IMR-90 (cell line): Measurements from ENCODE around the gene ST6GALNAC4. TPM values are rescaled to one million over a fixed set of nuclear protein-coding genes. Genes with fewer than 3 reads are reported as not detected.
"Not testable (repeated sequence)": the region's sequence is repeated elsewhere in the genome, so short reads cannot be mapped to it uniquely, and the experiment has no call there.

ENCODE experiments used
- ATAC-seq: fragments of 200-7000 bp; cut with Tn5 transposase; 2 replicates; pipeline ENCODE4 v1.9.1; 2020; ENCODE audit warnings: low read depth, mild to moderate bottlenecking, moderate library complexity
- BruUV-seq: library from RNA; stranded (reverse); fragments of 400-500 nt; replicated peaks from 2 replicates; lab custom pipeline; 2021; lab: Mats Ljungman, UMichigan
- CTCF ChIA-PET: fragments of 300-600 bp; formaldehyde crosslinking; extraction: SDS; loops from one replicate; lab custom pipeline; 2021; ENCODE audit warnings: antibody characterized with exemption; lab: Yijun Ruan, JAX
- POLR2A ChIA-PET: fragments of 300-600 bp; sonication (Branson Sonifier 250); formaldehyde crosslinking; loops from one replicate; lab custom pipeline; 2022; ENCODE audit warnings: antibody characterized with exemption; ENCODE audit not compliant: unreplicated experiment; lab: Charles Lee
- DNase-seq: peaks from one replicate; pipeline ENCODE4 v3.0.0; 2013
- H2AFZ ChIP-seq: replicated peaks from 2 replicates; pipeline ENCODE3; 2013; ENCODE audit warnings: low read length, mild to moderate bottlenecking; ENCODE audit not compliant: poor library complexity
- H2AK5ac ChIP-seq: 2 replicates; pipeline ENCODE4 v1.6.1; 2013; ENCODE audit warnings: low read depth, low read length, inconsistent platforms
- H2AK9ac ChIP-seq: replicated peaks from 2 replicates; pipeline ENCODE3; 2013; ENCODE audit warnings: mild to moderate bottlenecking, low read depth, low read length, moderate library complexity; ENCODE audit not compliant: poor library complexity
- H2BK120ac ChIP-seq: 2 replicates; pipeline ENCODE4 v1.6.1; 2013; ENCODE audit warnings: low read depth, low read length, inconsistent platforms
- H2BK15ac ChIP-seq: 3 replicates; pipeline ENCODE4 v1.6.1; 2013; ENCODE audit warnings: low read depth, low read length, inconsistent platforms
- H2BK20ac ChIP-seq: 2 replicates; pipeline ENCODE4 v1.6.1; 2013; ENCODE audit warnings: low read depth, mild to moderate bottlenecking, inconsistent platforms, low read length, moderate library complexity
- H2BK5ac ChIP-seq: 2 replicates; pipeline ENCODE4 v1.6.1; 2013; ENCODE audit warnings: mild to moderate bottlenecking, low read depth, low read length, inconsistent platforms; ENCODE audit not compliant: poor library complexity, severe bottlenecking
- H3K14ac ChIP-seq: replicated peaks from 2 replicates; pipeline ENCODE4 v1.6.1; 2013; ENCODE audit warnings: low read depth, low read length, inconsistent platforms
- H3K18ac ChIP-seq: 2 replicates; pipeline ENCODE4 v1.6.1; 2013; ENCODE audit warnings: low read depth, low read length, control low read depth
- H3K23ac ChIP-seq: 2 replicates; pipeline ENCODE4 v1.6.1; 2013; ENCODE audit warnings: low read depth, low read length, inconsistent platforms
- H3K27ac ChIP-seq: 2 replicates; pipeline ENCODE4 v1.5.1; 2013; ENCODE audit warnings: mild to moderate bottlenecking, control low read depth, low read length; ENCODE audit not compliant: insufficient read depth
- H3K27me3 ChIP-seq: 2 replicates; pipeline ENCODE4 v1.6.1; 2013; ENCODE audit warnings: low read length; ENCODE audit not compliant: control insufficient read depth, insufficient read depth
- H3K36me3 ChIP-seq: 2 replicates; pipeline ENCODE4 v1.6.1; 2013; ENCODE audit warnings: low read length, mixed read lengths; ENCODE audit not compliant: control insufficient read depth, insufficient read depth
- H3K4ac ChIP-seq: 2 replicates; pipeline ENCODE4 v1.6.1; 2013; ENCODE audit warnings: low read depth, low read length, inconsistent platforms
- H3K4me1 ChIP-seq: 2 replicates; pipeline ENCODE4 v1.6.1; 2013; ENCODE audit warnings: low read length, mixed read lengths; ENCODE audit not compliant: control insufficient read depth, insufficient read depth
- H3K4me2 ChIP-seq: 2 replicates; pipeline ENCODE4 v1.6.1; 2013; ENCODE audit warnings: low read depth, mild to moderate bottlenecking, control low read depth, low read length, moderate library complexity
- H3K4me3 ChIP-seq: 2 replicates; pipeline ENCODE4 v1.5.1; 2013; ENCODE audit warnings: low read depth, mild to moderate bottlenecking, control low read depth, low read length, moderate library complexity; ENCODE audit not compliant: insufficient read depth
- H3K56ac ChIP-seq: 2 replicates; pipeline ENCODE4 v1.6.1; 2013; ENCODE audit warnings: low read length, inconsistent platforms; ENCODE audit not compliant: insufficient read depth; ENCODE audit errors: extremely low read depth
- H3K79me1 ChIP-seq, 2 experiments: 2 replicates each; pipeline ENCODE4 v1.6.1; 2013; ENCODE audit warnings: low read length in 2 of 2, inconsistent platforms in 1 of 2, low read depth in 1 of 2
- H3K9ac ChIP-seq: 2 replicates; pipeline ENCODE4 v1.6.1; 2013; ENCODE audit warnings: low read depth, low read length, control low read depth
- H3K9me1 ChIP-seq: 2 replicates; pipeline ENCODE4 v1.6.1; 2013; ENCODE audit warnings: low read length, inconsistent platforms; ENCODE audit not compliant: insufficient read depth
- H3K9me3 ChIP-seq: 2 replicates; pipeline ENCODE4 v1.6.1; 2013; ENCODE audit warnings: low read length; ENCODE audit not compliant: control insufficient read depth, insufficient read depth
- H4K20me1 ChIP-seq: 2 replicates; pipeline ENCODE4 v1.6.1; 2013; ENCODE audit warnings: low read length, inconsistent platforms; ENCODE audit not compliant: insufficient read depth
- H4K5ac ChIP-seq: 2 replicates; pipeline ENCODE4 v1.6.1; 2013; ENCODE audit warnings: mild to moderate bottlenecking, low read depth, low read length, control low read depth
- H4K8ac ChIP-seq, 2 experiments: 2 replicates each; pipeline ENCODE4 v1.6.1; 2013; ENCODE audit warnings: low read depth in 2 of 2, low read length in 2 of 2, control low read depth in 1 of 2, inconsistent platforms in 1 of 2
- H4K91ac ChIP-seq: 2 replicates; pipeline ENCODE4 v1.6.1; 2013; ENCODE audit warnings: low read depth, low read length, inconsistent platforms; ENCODE audit not compliant: insufficient read depth
- WGBS, 2 experiments: methylation state at CpG; one replicate each; pipeline versions ENCODE4 v1.1.5 to v1.1.7; 2013; ENCODE audit warnings: missing lambda C conversion rate in 2 of 2; ENCODE audit not compliant: insufficient read length in 1 of 2; ENCODE audit errors: extremely low coverage in 2 of 2; 5-methylcytosine and 5-hydroxymethylcytosine counted together
- dilution Hi-C: fragments of 300-500 bp; cut with HindIII; formaldehyde crosslinking; loops from one replicate; pipeline ENCODE4 v1.14.3; 2018; ENCODE audit warnings: low sequenced_read_pairs; ENCODE audit not compliant: unreplicated experiment
- in situ Hi-C: fragments of 300-500 bp; cut with MboI; formaldehyde crosslinking; loops from 3 replicates; pipeline ENCODE4 v1.14.3; 2019; ENCODE audit warnings: low sequenced_read_pairs, inconsistent platforms, mixed read lengths
- intact Hi-C: fragments of 100-400 bp; cut with micrococcal nuclease; formaldehyde crosslinking; loops from 2 replicates; pipeline ENCODE4 v1.10.0; 2022
- polyA plus RNA-seq, 3 experiments: library from polyadenylated mRNA; depleted of rRNA; stranded (reverse); fragments of >200 nt; gene quantifications; 2 replicates each; pipeline ENCODE4 v1.2.3, GENCODE V29; 2012; ENCODE audit warnings: low replicate concordance in 1 of 3
- total RNA-seq: library from RNA; depleted of rRNA; stranded (reverse); fragments of >200 nt; gene quantifications from 2 replicates; pipeline ENCODE4 v1.2.3, GENCODE V29; 2012

The ST6GALNAC4 gene
- total and polyA plus RNA-seq, 2 of the 4 experiments (the other 2 are of a cell fraction) = 12.5 to 32.9 TPM

GRCh38 chr9:127870153-127870491 is 46.7 kb downstream of the ST6GALNAC4 start:
- H4K5ac ChIP-seq, H2AK5ac ChIP-seq, H2BK20ac ChIP-seq, H2BK15ac ChIP-seq, H2AFZ ChIP-seq, BruUV-seq, H2BK120ac ChIP-seq, H4K20me1 ChIP-seq, H4K91ac ChIP-seq, H3K27ac ChIP-seq, in situ Hi-C loops, H3K4me2 ChIP-seq, dilution Hi-C loops, H3K9me1 ChIP-seq, H3K4ac ChIP-seq, H4K8ac ChIP-seq, H3K4me1 ChIP-seq, DNase-seq, H3K14ac ChIP-seq, H2BK5ac ChIP-seq, H3K27me3 ChIP-seq, H3K18ac ChIP-seq, H3K56ac ChIP-seq, H3K9me3 ChIP-seq, H3K4me3 ChIP-seq, H3K23ac ChIP-seq, ATAC-seq, H3K9ac ChIP-seq, POLR2A ChIA-PET, H3K79me1 ChIP-seq: not testable (repeated sequence)
- H3K36me3 ChIP-seq = peaks cover 33% of the 10 kb centered on the region
- WGBS, 2 experiments = 100% methylated on average over 4 of the region's 9 CpGs; no CpG with 5 or more reads in 1 of the 2 experiments
- peak overlapping the region; percentile 31 for H2AK9ac ChIP-seq
- CTCF ChIA-PET = interaction anchor here (0.7 to 1.6 kb wide), 8 partner anchors 14 to 136 kb away, joined by 3 to 8 read pairs (median 4); partner anchors contain the start of gene TOR2A
- intact Hi-C loops = loop anchor here (1.0 to 2.0 kb wide), 2 partner anchors 84 to 135 kb away; partner anchors contain the start of genes CDK9 and TOR2A
